Esophagus muscularis mucosa (tissue), 4 donors: ENCODE data around the gene CDKN2B-AS1. TPM values are rescaled to one million over a fixed set of nuclear protein-coding genes. Genes with fewer than 3 reads are reported as not detected.
A peak's percentile ranks its signal among the peaks of the same experiment; 100 is the strongest.

Source experiments
- DNase-seq: peaks from one replicate; pipeline ENCODE4 v3.0.0-alpha.2; 2017; ENCODE audit errors: extremely low spot score
- H3K27ac ChIP-seq, 4 donors: fragments of 200-600 bp; sonication (generic); replicated peaks in 1 of 4; 1 replicate in 3 of 4; 2 replicates in 1 of 4; pipeline ENCODE4 v1.5.1; 2016 to 2019; ENCODE audit warnings: mild to moderate bottlenecking in 1 of 4
- H3K27me3 ChIP-seq, 4 donors: fragments of 200-600 bp; sonication (generic); one replicate each; pipeline versions ENCODE4 v1.5.1 to v1.6.0; 2016 to 2019
- H3K36me3 ChIP-seq, 4 donors: fragments of 200-600 bp; sonication (generic); one replicate each; pipeline ENCODE4 v1.5.1; 2016 to 2019
- H3K4me1 ChIP-seq, 4 donors: fragments of 200-600 bp; sonication (generic); one replicate each; pipeline ENCODE4 v1.5.1; 2016 to 2019
- H3K4me3 ChIP-seq, 4 donors: fragments of 200-600 bp; sonication (generic); 1 replicate in 2 of 4; 2 replicates in 2 of 4; pipeline ENCODE4 v1.5.1; 2016 to 2019; ENCODE audit warnings: mild to moderate bottlenecking in 4 of 4, moderate library complexity in 1 of 4
- H3K9me3 ChIP-seq, 4 donors: fragments of 200-600 bp; sonication (generic); 1 replicate in 3 of 4; 2 replicates in 1 of 4; pipeline ENCODE4 v1.5.1; 2016 to 2019
- CTCF ChIP-seq, 3 experiments: fragments of 200-600 bp in 2 of 3; fragments of 450-650 bp in 1 of 3; sonication (generic) in 2 of 3; IDR thresholded peaks; one replicate each; pipeline ENCODE4 v1.5.1; 2017 to 2019; ENCODE audit warnings: antibody characterized with exemption in 3 of 3, mild to moderate bottlenecking in 2 of 3, moderate library complexity in 1 of 3
- EP300 ChIP-seq: sonication (generic); formaldehyde crosslinking; IDR thresholded peaks from one replicate; pipeline ENCODE4 v1.6.1; 2017; ENCODE audit warnings: antibody characterized with exemption
- POLR2A ChIP-seq: fragments of 450-650 bp; IDR thresholded peaks from one replicate; pipeline ENCODE4 v1.6.1; 2017; ENCODE audit warnings: antibody characterized with exemption, moderate library complexity, mild to moderate bottlenecking, low read depth
- POLR2AphosphoS5 ChIP-seq, 2 donors: sonication (generic); formaldehyde crosslinking; IDR thresholded peaks; one replicate each; pipeline ENCODE4 v1.6.1; 2017; ENCODE audit warnings: antibody characterized with exemption in 2 of 2
- whole genome bisulfite sequencing: methylation state at CpG from one replicate; pipeline ENCODE4 v1.1.5; 2018; 5-methylcytosine and 5-hydroxymethylcytosine counted together
- intact Hi-C: fragments of 100-400 bp; cut with DNase I; formaldehyde crosslinking; loops from one replicate; pipeline ENCODE4 v1.15.1; 2023
- total RNA-seq, 4 donors: library from RNA; depleted of rRNA; stranded (reverse); fragments of >200 nt; gene quantifications; one replicate each; pipeline versions ENCODE4 v1.1.0 to v1.2.1, GENCODE V29; 2016

The CDKN2B-AS1 gene
- total RNA-seq, 4 donors from 2014 or later: 0.52 to 1.3 (median 0.85) TPM

GRCh38 chr9:21970800-21971640, 23.6 kb upstream of the CDKN2B-AS1 start:
- peaks cover 25 to 100% (median 99%) of the 10 kb centered on the region in 4 donors for H3K27me3 ChIP-seq
- H3K4me1 ChIP-seq: peaks cover 13 to 46% (median 41%) of the 10 kb centered on the region in 4 donors
- H3K9me3 ChIP-seq: no peaks in the 10 kb centered on the region
- no peak overlapping the region for H3K4me3 ChIP-seq
- no peak for DNase-seq
- TF ChIP-seq CTCF (IDR thresholded peaks at IDR 0.05) (no peak), EP300 (no peak), POLR2A (no peak), POLR2AphosphoS5 (IDR thresholded peaks at IDR 0.05) (no peak)
- H3K27ac ChIP-seq: no peak overlapping the region
- WGBS: 14% methylated on average over 11 of the region's 45 CpGs
- intact Hi-C loops: no loop called here
- no peaks in the 10 kb centered on the region for H3K36me3 ChIP-seq

GRCh38 chr9:21972361-21972760, 22.2 kb upstream of the CDKN2B-AS1 start:
- Histone ChIP-seq H3K9me3 (no peaks in the 10 kb centered on the region), H3K36me3 (no peaks in the 10 kb centered on the region), H3K4me3 (no peak overlapping the region), H3K4me1 (peaks cover 13 to 41% (median 38%) of the 10 kb centered on the region in 4 donors), H3K27ac (no peak overlapping the region), H3K27me3 (peaks cover 25 to 100% (median 97%) of the 10 kb centered on the region in 4 donors)
- intact Hi-C loops: no loop called here
- no peak for DNase-seq
- TF ChIP-seq EP300: no peak
- TF ChIP-seq POLR2A: no peak
- no peak for TF ChIP-seq CTCF (IDR thresholded peaks at IDR 0.05)
- no peak for TF ChIP-seq POLR2AphosphoS5 (IDR thresholded peaks at IDR 0.05)

- H3K4me3 ChIP-seq: peak overlapping the region; percentile 43 to 57 (median 46)
- DNase-seq: no peak
- WGBS: 3% methylated on average over 21 of the region's 21 CpGs
- no peaks in the 10 kb centered on the region for H3K36me3 ChIP-seq
- intact Hi-C loops: no loop called here
- H3K27me3 ChIP-seq: peaks cover 25 to 100% (median 82%) of the 10 kb centered on the region in 4 donors
- TF ChIP-seq EP300 (no peak), CTCF (IDR thresholded peaks at IDR 0.05) (no peak)
- peaks cover 13 to 30% (median 26%) of the 10 kb centered on the region in 4 donors for H3K4me1 ChIP-seq
- H3K9me3 ChIP-seq: no peaks in the 10 kb centered on the region
- no peak overlapping the region for H3K27ac ChIP-seq
These were observed 20.3 kb upstream of the CDKN2B-AS1 start for GRCh38 chr9:21974343-21974721.

GRCh38 chr9:21974722-21975409, 19.7 kb upstream of the CDKN2B-AS1 start:
- no peak for DNase-seq
- WGBS: 2% methylated on average over 20 of the region's 51 CpGs
- H3K9me3 ChIP-seq: no peaks in the 10 kb centered on the region
- no peak overlapping the region for H3K27ac ChIP-seq
- TF ChIP-seq POLR2A: no peak
- TF ChIP-seq EP300: no peak
- TF ChIP-seq POLR2AphosphoS5 (IDR thresholded peaks at IDR 0.05): peak in 1 of 2 donors; percentile 8
- TF ChIP-seq CTCF (IDR thresholded peaks at IDR 0.05): no peak
- H3K36me3 ChIP-seq: no peaks in the 10 kb centered on the region
- intact Hi-C loops: no loop called here
- H3K4me1 ChIP-seq: peaks cover 13 to 30% (median 26%) of the 10 kb centered on the region in 4 donors
- peaks cover 24 to 100% (median 76%) of the 10 kb centered on the region in 4 donors for H3K27me3 ChIP-seq
- peak overlapping the region; percentile 43 to 57 (median 46) for H3K4me3 ChIP-seq
